OCI-LY3 (cell line): ENCODE results near the gene HLA-DRB5.

Source experiments
- H2AFZ ChIP-seq: fragments of 200-600, 300-600 bp; shearing (Covaris generic); 2 replicates; pipeline ENCODE4 v1.6.0; 2014; ENCODE audit warnings: antibody characterized with exemption, low read depth, low read length
- H3K27ac ChIP-seq: fragments of 200-600, 300-600 bp; sonication (generic); 2 replicates; pipeline ENCODE4 v1.5.1; 2014; ENCODE audit warnings: mild to moderate bottlenecking, low read length, moderate library complexity, mixed read lengths
- H3K27me3 ChIP-seq: fragments of 200-600, 300-600 bp; sonication (generic); 2 replicates; pipeline ENCODE4 v1.6.1; 2014; ENCODE audit warnings: low read depth, low read length, mixed read lengths
- H3K36me3 ChIP-seq: fragments of 200-600, 300-600 bp; sonication (generic); replicated peaks from 2 replicates; pipeline ENCODE3; 2014; ENCODE audit warnings: low read depth, low read length, mixed read lengths
- H3K4me1 ChIP-seq: fragments of 300-600, 200-600 bp; sonication (generic); 2 replicates; pipeline ENCODE4 v1.6.1; 2014; ENCODE audit warnings: low read length, mixed read lengths
- H3K4me2 ChIP-seq: fragments of 200-600, 300-600 bp; sonication (generic); 2 replicates; pipeline ENCODE4 v1.6.1; 2014; ENCODE audit warnings: low read length, mixed read lengths
- H3K4me3 ChIP-seq: fragments of 300-600, 200-600 bp; sonication (generic); 2 replicates; pipeline ENCODE4 v1.5.1; 2014; ENCODE audit warnings: antibody characterized with exemption, mild to moderate bottlenecking, low read length, moderate library complexity
- H3K79me2 ChIP-seq: fragments of 300-600, 200-600 bp; shearing (Covaris generic); 2 replicates; pipeline ENCODE4 v1.6.1; 2014; ENCODE audit warnings: mild to moderate bottlenecking, low read length, mixed read lengths
- H3K9ac ChIP-seq: fragments of 300-600, 200-600 bp; shearing (Covaris generic); 2 replicates; pipeline ENCODE4 v1.6.0; 2014; ENCODE audit warnings: mild to moderate bottlenecking, low read length, moderate library complexity
- H3K9me3 ChIP-seq: fragments of 200-600, 300-600 bp; shearing (Covaris generic); 2 replicates; pipeline ENCODE4 v1.6.1; 2014; ENCODE audit warnings: low read length, mixed read lengths; ENCODE audit not compliant: insufficient read depth
- H4K20me1 ChIP-seq: fragments of 200-600, 300-600 bp; sonication (generic); 2 replicates; pipeline ENCODE4 v1.6.1; 2016; ENCODE audit warnings: low read length, mixed read lengths; ENCODE audit not compliant: insufficient read depth
- CTCF ChIP-seq: fragments of 200-600, 300-600 bp; sonication (generic); IDR thresholded peaks from 2 replicates; pipeline ENCODE4 v1.5.1; 2014; ENCODE audit warnings: antibody characterized with exemption, low read length, low read depth
- EZH2phosphoT487 ChIP-seq: fragments of 200-600 bp; shearing (Covaris generic); IDR thresholded peaks from 2 replicates; pipeline ENCODE4 v1.6.1; 2018; ENCODE audit warnings: antibody characterized with exemption, mixed run types, low read depth

Gene HLA-DRB5

GRCh38 chr6:32501016-32501415 is 29.1 kb downstream of the HLA-DRB5 start:
- H3K9me3 ChIP-seq: no peaks in the 10 kb centered on the region
- H3K79me2 ChIP-seq: no peaks in the 10 kb centered on the region
- no peaks in the 10 kb centered on the region for H4K20me1 ChIP-seq
- H3K9ac ChIP-seq: no peak overlapping the region
- TF ChIP-seq EZH2phosphoT487 (no peak), CTCF (no peak)
- no peak overlapping the region for H2AFZ ChIP-seq
- no peaks in the 10 kb centered on the region for H3K36me3 ChIP-seq
- H3K27ac ChIP-seq: no peak overlapping the region
- no peak overlapping the region for H3K4me3 ChIP-seq
- no peaks in the 10 kb centered on the region for H3K4me1 ChIP-seq
- H3K4me2 ChIP-seq: no peak overlapping the region
- no peaks in the 10 kb centered on the region for H3K27me3 ChIP-seq

GRCh38 chr6:32492351-32492750 is 37.7 kb downstream of the HLA-DRB5 start:
- Histone ChIP-seq H3K9ac (no peak overlapping the region), H3K9me3 (no peaks in the 10 kb centered on the region), H3K4me2 (no peak overlapping the region), H3K36me3 (no peaks in the 10 kb centered on the region), H3K4me1 (no peaks in the 10 kb centered on the region), H3K79me2 (no peaks in the 10 kb centered on the region), H4K20me1 (no peaks in the 10 kb centered on the region), H3K4me3 (no peak overlapping the region), H3K27me3 (no peaks in the 10 kb centered on the region), H2AFZ (no peak overlapping the region), H3K27ac (no peak overlapping the region)
- TF ChIP-seq CTCF: no peak
- TF ChIP-seq EZH2phosphoT487: no peak

DNA sequence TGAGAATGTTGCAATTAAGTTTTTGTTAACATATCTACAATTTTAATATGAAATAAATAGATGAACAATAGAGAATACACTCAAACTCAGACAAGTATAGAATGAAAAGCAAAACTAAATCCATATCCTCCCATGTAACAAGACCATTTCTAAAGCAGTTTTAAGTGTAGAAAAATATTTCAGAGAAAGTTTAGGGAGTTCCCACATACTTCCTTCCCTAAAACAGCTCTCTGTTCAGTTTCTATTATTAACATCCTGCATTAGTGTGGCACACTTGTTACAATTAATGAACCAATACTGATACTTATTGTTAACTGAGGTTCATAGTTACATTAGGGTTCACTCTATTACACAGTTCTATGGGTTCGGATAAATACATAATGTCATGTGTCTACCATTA is 38.4 kb downstream of the HLA-DRB5 start:
- no peak overlapping the region for H3K27ac ChIP-seq
- no peaks in the 10 kb centered on the region for H3K79me2 ChIP-seq
- no peaks in the 10 kb centered on the region for H3K4me1 ChIP-seq
- no peaks in the 10 kb centered on the region for H3K9me3 ChIP-seq
- H4K20me1 ChIP-seq: no peaks in the 10 kb centered on the region
- H3K36me3 ChIP-seq: no peaks in the 10 kb centered on the region
- H3K9ac ChIP-seq: no peak overlapping the region
- TF ChIP-seq EZH2phosphoT487 (no peak), CTCF (no peak)
- H3K4me3 ChIP-seq: no peak overlapping the region
- H2AFZ ChIP-seq: no peak overlapping the region
- no peak overlapping the region for H3K4me2 ChIP-seq
- H3K27me3 ChIP-seq: no peaks in the 10 kb centered on the region

DNA sequence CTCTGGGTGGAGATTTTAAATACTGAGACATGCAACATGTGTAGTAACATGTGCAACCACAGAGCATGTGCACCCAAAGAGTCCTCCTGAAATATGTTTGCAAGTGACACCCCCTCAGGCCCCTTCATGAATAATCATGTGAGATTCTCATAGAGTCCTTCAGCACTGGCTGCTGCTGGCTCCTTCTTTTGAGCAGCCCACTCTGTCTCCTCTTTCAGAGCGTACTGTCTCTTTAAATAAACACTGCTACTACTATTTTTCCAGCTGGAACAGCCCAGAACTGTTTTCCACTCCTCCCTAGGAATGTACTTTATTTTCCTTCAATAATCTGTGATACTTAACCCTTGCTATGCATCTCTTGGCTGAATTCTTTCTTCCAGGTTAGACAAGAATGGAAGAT is 42.0 kb downstream of the HLA-DRB5 start:
- Histone ChIP-seq H3K9me3 (no peaks in the 10 kb centered on the region), H3K4me2 (no peak overlapping the region), H3K79me2 (no peaks in the 10 kb centered on the region), H3K9ac (no peak overlapping the region), H3K36me3 (no peaks in the 10 kb centered on the region), H4K20me1 (no peaks in the 10 kb centered on the region), H2AFZ (no peak overlapping the region), H3K4me3 (no peak overlapping the region), H3K27ac (no peak overlapping the region), H3K27me3 (no peaks in the 10 kb centered on the region), H3K4me1 (no peaks in the 10 kb centered on the region)
- TF ChIP-seq EZH2phosphoT487 (no peak), CTCF (no peak)
